NCI-H748 (cell line): ENCODE results near the gene STPG1.

ENCODE experiments used
- DNase-seq: peaks from one replicate; lab custom pipeline; 2025; ENCODE audit not compliant: unreplicated experiment; lab: John Stamatoyannopoulos, UW

The STPG1 gene

GRCh38 chr1:24373710-24374109, 39.9 kb downstream of the STPG1 start:
- no peak for DNase-seq

- no peak for DNase-seq
These were observed 40.5 kb downstream of the STPG1 start for GRCh38 chr1:24373044-24373443.

- DNase-seq, result no peak
These were observed 43.8 kb downstream of the STPG1 start for GRCh38 chr1:24369801-24370200.

GRCh38 chr1:24369199-24369598, 44.4 kb downstream of the STPG1 start:
- no peak for DNase-seq

GRCh38 chr1:24366707-24367106, 46.9 kb downstream of the STPG1 start:
- no peak for DNase-seq

- DNase-seq, result peak; percentile 59
These were observed 48.5 kb downstream of the STPG1 start for GRCh38 chr1:24364975-24365678.

- DNase-seq, result no peak
These were observed 49.0 kb downstream of the STPG1 start for GRCh38 chr1:24364605-24364974.

GRCh38 chr1:24363994-24364393, 49.6 kb downstream of the STPG1 start:
- DNase-seq, result no peak

- no peak for DNase-seq
These were observed 50.5 kb downstream of the STPG1 start for GRCh38 chr1:24362982-24363614.

GRCh38 chr1:24362396-24362795, 51.2 kb downstream of the STPG1 start:
- DNase-seq, result no peak

GRCh38 chr1:24361811-24362210, 51.8 kb downstream of the STPG1 start:
- no peak for DNase-seq

- DNase-seq, result no peak
These were observed 52.9 kb downstream of the STPG1 start for GRCh38 chr1:24360681-24361080.

- no peak for DNase-seq
These were observed 56.5 kb downstream of the STPG1 start for GRCh38 chr1:24357038-24357437.

- DNase-seq, result no peak
These were observed 58.1 kb downstream of the STPG1 start for GRCh38 chr1:24355466-24355865.

GRCh38 chr1:24353292-24353891, 60.2 kb downstream of the STPG1 start:
- DNase-seq, result no peak

- peak; percentile 18 for DNase-seq
These were observed 61.5 kb downstream of the STPG1 start for GRCh38 chr1:24351918-24352627.

- no peak for DNase-seq
These were observed 62.3 kb downstream of the STPG1 start for GRCh38 chr1:24351247-24351646.

- no peak for DNase-seq
These were observed 63.7 kb downstream of the STPG1 start for GRCh38 chr1:24349891-24350290.

GRCh38 chr1:24348196-24348595, 65.4 kb downstream of the STPG1 start:
- no peak for DNase-seq

- DNase-seq, result no peak
These were observed 66.2 kb downstream of the STPG1 start for GRCh38 chr1:24347159-24347934.

GRCh38 chr1:24345334-24345733, 68.2 kb downstream of the STPG1 start:
- no peak for DNase-seq
